HG03064 (cell line): Measurements from ENCODE around the gene CD81.
"Not testable (repeated sequence)": the region's sequence is repeated elsewhere in the genome, so short reads cannot be mapped to it uniquely, and the experiment has no call there.

Experiments
- ATAC-seq: cut with Tn5 transposase; IDR thresholded peaks from one replicate; pipeline ENCODE4 v1.9.1; 2021; ENCODE audit warnings: low read depth; ENCODE audit not compliant: unreplicated experiment

CD81 gene

GRCh38 chr11:2376751-2377451 is at the start of gene CD81:
TSS of gene CD81 (plus strand) at chr11:2377310. CDS start at chr11:2377550, 240 bp downstream.
- ATAC-seq: peak; percentile 46

GRCh38 chr11:2328021-2328420 is 49.1 kb upstream of the CD81 start:
- no peak for ATAC-seq

GRCh38 chr11:2328656-2329354 is 48.3 kb upstream of the CD81 start:
- ATAC-seq: no peak

- no peak for ATAC-seq
Measured at GRCh38 chr11:2329551-2329950, 47.6 kb upstream of the CD81 start.

GRCh38 chr11:2330696-2331095 is 46.4 kb upstream of the CD81 start:
- no peak for ATAC-seq

- ATAC-seq: no peak
Measured at GRCh38 chr11:2331404-2331803, 45.7 kb upstream of the CD81 start.

- ATAC-seq: not testable (repeated sequence)
Measured at GRCh38 chr11:2332569-2332968, 44.5 kb upstream of the CD81 start.

- ATAC-seq: not testable (repeated sequence)
Measured at GRCh38 chr11:2333486-2334205, 43.5 kb upstream of the CD81 start.

- not testable (repeated sequence) for ATAC-seq
Measured at GRCh38 chr11:2335286-2335685, 41.8 kb upstream of the CD81 start.

- ATAC-seq: not testable (repeated sequence)
Measured at GRCh38 chr11:2338760-2339159, 38.4 kb upstream of the CD81 start.

GRCh38 chr11:2342557-2342956 is 34.6 kb upstream of the CD81 start:
- ATAC-seq: no peak

GRCh38 chr11:2342981-2343380 is 34.1 kb upstream of the CD81 start:
- no peak for ATAC-seq

GRCh38 chr11:2343502-2343901 is 33.6 kb upstream of the CD81 start:
- no peak for ATAC-seq

- no peak for ATAC-seq
Measured at GRCh38 chr11:2345050-2345449, 32.1 kb upstream of the CD81 start.

- no peak for ATAC-seq
Measured at GRCh38 chr11:2346014-2346413, 31.1 kb upstream of the CD81 start.

GRCh38 chr11:2346586-2347307 is 30.4 kb upstream of the CD81 start:
- no peak for ATAC-seq

GRCh38 chr11:2347308-2347830 is 29.7 kb upstream of the CD81 start:
- no peak for ATAC-seq

GRCh38 chr11:2348986-2349385 is 28.1 kb upstream of the CD81 start:
- ATAC-seq: no peak

GRCh38 chr11:2351701-2352100 is 25.4 kb upstream of the CD81 start:
- no peak for ATAC-seq

- no peak for ATAC-seq
Measured at GRCh38 chr11:2352420-2352819, 24.7 kb upstream of the CD81 start.
